Activated CD4-positive, CD25-positive, alpha-beta regulatory T cell treated with anti-CD3 and anti-CD28 coated beads, Interleukin-2, amount 50 U/mL, for 24 hours (primary cell): ENCODE measurements around the gene NUDT4B.
A peak's percentile ranks its signal among the peaks of the same experiment; 100 is the strongest.
"Not testable (repeated sequence)": the region's sequence is repeated elsewhere in the genome, so short reads cannot be mapped to it uniquely, and the experiment has no call there.

Experiments used
- ATAC-seq, 2 donors: fragments of 150-1000 bp; cut with Tn5 transposase; one replicate each; pipeline ENCODE4 v1.10.0; 2021; ENCODE audit warnings: mild to moderate bottlenecking in 1 of 2, moderate library complexity in 1 of 2

Gene NUDT4B

DNA sequence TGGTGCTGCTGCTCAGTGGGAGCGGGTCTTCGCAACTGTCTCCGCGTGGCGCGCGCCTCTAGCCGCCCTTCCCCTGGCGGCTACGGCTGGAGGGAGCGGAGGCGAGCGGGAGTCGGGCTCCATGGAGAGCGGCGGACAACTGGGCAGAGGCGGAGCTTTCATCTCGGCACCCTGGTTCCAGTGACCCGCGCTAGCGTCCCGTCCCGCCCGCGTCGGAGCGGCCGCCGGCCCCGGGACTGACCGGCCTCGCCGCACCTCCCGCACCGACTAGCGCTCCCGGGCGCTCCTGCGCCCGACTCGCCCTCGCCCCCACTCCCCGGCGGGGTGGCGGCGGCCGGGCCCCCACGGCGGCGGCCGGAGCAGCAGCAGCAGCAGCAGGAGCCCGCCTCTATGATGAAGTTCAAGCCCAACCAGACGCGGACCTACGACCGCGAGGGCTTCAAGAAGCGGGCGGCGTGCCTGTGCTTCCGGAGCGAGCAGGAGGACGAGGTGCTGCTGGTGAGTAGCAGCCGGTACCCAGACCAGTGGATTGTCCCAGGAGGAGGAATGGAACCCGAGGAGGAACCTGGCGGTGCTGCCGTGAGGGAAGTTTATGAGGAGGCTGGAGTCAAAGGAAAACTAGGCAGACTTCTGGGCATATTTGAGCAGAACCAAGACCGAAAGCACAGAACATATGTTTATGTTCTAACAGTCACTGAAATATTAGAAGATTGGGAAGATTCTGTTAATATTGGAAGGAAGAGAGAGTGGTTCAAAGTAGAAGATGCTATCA is at the start of gene NUDT4B:
Gene NUDT4B (plus strand): TSS at position 212 of the 772 bp plus-strand sequence. CDS start 179 bp downstream, at position 391.
- ATAC-seq, result peak; percentile 60 to 70

DNA sequence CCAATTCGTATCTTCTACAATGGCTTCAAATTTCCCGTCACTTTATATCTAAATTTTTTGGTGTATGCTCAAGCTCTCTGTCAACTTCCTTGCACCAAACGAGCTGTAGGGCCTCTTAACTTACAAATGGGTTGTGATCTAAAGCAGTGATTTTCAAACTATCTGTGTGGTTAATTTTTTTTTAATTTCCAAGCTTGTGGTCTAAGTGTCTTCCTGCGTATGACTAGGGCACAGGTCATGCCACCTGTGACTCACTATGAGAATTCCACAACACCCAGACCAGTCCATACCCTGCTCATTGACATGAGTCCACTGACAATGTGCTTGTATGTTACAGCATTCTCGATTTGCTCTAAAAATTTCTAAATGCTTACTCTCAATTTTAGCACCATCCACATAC is 49.2 kb upstream of the NUDT4B start:
- ATAC-seq, result peak; percentile 99

DNA sequence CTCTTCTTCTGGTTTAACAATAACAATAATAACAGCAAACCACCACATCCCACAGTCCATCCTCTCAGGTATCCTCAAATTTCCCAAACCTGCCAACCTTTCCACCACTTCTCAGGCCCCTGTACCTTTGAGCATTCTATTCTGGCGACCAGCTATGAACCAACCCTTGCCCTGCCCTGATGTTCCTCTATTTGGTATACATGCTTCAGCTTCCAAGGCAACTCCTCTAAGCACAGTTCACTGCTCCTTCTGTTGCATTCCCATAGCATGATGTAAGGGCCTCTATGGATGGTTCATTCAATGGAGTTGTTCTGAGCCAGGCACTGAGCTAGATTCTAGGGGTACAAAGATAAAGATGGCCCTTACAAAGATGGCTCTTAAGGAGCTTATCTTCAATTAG is 46.3 kb upstream of the NUDT4B start:
- not testable (repeated sequence) for ATAC-seq

DNA sequence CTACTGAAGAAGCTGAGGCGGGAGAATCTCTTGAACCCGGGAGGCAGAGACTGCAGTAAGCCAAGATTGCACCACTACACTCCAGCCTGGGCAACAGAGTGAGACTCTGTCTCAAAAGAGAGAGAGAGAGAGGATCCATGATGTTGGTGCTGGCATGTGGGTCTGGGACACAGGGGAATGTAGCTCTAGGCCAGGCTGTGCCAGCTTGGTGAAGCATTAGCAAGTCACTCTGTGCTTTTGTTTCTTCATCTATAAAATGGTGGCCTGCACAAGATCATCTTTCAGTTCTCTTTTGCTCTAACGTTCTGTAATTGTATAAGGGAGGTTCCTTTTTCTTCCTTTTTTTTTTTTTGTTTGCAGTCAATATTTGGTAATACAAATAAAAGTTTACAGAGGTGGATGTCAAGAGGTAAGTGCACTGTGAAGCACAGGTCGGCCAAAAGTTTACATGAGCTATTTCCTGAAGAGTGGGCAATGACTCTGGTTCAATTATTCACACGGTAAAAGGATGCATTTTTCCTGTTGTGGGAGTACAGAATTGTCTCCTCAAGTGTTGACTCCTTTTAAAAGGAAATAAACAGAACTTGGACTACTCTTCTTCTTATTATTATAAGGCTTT is 44.5 kb upstream of the NUDT4B start:
- not testable (repeated sequence) for ATAC-seq

DNA sequence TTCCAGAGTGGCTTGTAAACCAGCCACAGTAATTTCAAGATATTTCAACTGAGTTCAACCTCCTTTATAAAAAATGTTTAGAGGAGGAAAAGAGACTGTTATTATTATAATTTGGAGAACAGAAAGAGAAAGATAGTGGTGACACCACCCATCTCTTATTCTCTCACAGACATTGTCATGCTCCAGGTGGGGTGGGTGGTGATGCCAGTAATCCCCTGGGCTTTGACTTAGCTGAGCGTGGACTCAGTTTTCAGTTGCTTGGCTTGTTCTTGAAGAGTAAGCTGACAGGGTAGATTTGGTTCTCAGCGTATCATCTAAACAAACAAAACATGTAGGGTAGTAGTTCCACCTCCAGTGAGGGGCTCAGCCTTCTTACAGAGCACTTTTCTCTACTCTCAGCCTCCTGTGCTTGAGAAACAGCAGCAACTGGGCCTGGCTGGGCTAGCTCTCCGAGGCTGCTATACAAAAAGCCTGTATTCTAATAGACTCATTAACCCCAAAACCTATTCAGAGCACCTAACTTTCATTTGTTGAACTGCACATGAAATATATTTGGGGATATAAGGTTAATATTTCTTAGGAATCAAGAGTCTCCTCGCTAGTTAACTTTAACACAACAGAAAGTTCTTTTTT is 43.1 kb upstream of the NUDT4B start:
- peak; percentile 48 to 59 for ATAC-seq

DNA sequence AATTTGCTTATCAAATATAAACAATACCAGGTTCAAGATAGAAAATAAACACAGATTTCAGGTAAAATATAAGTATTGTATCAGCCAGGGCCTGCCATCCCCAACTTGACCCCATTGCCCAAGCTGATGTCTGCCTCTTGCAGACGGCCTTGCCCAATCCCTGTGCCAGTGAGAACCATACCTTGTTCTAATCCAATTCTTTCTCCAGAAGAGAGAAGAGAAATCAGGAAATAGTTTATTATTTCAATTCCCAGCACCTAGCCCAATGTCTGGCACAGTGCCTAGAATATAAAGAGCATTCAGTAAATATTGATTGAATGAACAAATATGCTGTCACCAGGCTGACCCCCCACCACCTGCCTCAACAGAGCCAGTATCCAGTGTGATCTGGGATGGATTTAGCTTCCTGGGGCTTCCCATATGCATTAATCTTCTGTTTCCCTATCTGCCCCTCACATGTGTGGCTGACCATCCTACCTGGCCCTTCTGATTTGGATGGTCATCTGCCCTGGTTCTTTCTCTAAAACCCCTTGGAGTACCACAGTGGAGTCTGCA is 39.7 kb upstream of the NUDT4B start:
- ATAC-seq, result not testable (repeated sequence)

DNA sequence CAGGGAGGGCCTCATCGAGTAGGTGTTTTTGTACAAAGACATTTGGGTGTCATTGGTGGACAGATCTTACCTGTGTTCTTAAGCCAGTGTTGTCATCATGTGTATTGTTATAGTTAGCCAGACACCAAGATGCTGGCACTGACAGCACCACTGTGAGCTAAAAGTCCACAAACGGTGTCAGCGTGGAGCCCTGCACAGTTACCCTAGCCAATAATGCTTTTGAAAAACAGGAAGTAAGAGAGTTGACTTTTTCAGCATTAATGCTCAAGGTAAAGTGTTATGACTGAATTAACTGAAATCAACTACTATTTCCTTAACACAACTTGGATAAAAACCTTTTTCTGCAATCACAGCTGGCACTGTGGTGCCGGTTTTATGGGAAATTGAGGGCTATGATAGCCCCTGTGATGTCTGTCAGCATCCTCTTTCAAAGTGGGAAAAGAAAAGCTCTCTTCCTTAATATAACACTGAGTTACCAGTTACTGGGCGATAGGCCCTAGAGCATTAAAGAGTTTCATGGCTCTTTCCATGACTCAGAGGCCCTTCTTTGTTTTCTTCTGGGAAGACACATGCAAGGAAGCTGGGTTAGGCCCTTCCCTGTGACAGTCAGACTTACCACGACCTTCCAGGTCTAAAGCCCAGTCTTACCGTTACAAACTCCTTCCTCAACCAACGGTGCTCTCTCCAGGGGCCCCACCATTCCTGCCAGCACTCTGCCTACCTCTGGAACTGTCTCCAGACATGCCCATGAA is 37.6 kb upstream of the NUDT4B start:
- peak; percentile 35 to 55 for ATAC-seq

DNA sequence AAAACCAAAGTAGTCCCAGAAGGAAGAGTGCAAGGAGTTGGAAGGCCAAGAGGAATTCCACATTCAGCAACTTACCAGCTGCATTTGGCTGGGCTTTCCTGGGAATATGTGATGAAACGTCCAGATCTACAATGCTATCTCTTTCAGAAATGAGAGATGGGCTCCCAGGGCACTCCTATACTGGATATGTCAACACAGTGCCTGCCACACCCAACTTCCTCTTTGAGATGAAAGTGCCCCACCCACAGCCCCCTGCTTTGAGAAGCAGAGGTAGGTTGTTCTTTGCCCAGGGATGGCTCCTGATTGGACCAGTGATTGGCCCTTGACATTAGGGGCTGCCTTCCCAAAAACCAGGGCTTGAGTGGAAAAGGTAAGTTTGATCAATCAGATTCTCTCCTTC is 36.2 kb upstream of the NUDT4B start:
- not testable (repeated sequence) for ATAC-seq

DNA sequence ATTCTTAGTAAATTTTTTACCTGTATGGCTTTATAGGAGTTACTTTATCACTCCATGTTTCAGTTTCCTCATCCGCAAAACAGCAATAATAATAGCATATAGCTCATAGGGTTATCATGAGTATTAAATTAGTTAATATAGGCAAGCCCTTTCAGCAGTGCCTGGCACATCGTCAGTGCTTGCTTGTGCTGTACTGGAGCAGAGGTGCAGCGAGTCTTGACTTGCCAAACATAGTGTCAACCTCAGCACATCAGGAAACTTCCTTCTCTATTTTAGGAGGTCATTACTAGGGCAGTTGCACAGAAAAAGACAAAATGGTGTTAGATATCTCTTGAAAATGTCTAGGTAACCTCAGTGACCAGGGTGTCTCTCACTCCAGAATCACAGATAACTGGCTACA is 33.1 kb upstream of the NUDT4B start:
- ATAC-seq, result not testable (repeated sequence)

DNA sequence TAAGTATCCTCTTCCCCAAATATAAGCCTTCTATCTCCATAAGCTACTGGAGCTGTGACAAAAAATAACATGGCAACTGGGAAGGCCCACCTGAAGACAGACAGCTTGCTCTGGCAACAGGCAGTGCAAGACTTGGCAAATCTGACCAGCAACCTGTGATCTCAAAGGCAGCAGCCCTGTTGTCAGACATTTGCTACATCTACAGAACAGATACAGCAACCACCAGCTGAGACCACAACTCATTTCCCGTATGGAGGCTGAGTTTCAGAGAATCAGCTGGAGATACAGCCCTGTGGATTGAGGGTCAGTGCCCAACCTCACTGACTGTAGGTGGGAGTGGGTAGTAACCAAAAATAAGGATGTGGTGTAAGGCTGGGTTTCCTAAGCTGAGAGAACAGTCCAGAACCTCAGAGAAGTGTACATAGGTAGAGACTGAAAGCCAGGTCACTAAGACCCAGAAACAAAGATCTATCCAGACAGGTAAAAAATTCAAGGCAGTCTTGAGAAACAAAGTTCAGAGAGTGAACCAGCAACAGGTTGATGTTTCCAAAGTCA is 31.5 kb upstream of the NUDT4B start:
- ATAC-seq, result peak in 1 of 2 donors; percentile 33

DNA sequence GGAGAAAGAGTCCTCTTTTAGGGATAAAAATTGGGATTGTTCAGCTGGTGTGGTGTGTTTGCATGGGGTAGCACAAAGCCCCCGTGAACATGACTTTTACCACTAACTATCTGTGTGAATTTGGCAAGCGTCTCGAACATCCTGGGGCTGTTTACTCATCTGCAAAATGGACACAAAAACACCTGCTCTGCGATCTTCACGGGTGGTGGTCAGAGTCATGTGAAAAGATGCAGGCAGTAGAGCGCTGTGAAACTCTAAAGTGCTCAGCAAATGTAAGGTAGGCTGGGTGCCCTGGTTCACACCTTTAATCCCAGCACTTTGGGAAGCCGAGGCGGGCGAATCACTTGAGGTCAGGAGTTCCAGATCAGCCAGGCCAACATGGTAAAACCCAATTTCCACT is 27.7 kb upstream of the NUDT4B start:
- not testable (repeated sequence) for ATAC-seq

DNA sequence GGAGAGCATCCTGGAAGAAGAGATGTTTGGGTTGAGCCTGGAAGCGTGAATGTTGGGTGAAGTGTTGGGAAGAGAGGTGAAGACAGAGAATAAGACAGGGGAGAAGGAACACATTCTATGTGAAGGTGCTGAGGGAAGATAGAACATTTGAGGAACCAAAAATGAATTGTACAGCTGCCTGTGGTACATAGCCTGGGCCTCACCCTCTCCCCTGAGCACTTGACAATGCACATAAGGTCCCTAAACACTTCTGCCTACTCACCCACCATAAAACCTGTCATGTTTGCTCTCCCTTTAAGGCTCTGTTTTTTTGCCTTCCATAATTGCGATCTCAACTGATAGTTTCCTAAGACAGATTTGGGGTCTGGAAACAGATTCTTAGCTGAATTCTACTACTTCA is 25.8 kb upstream of the NUDT4B start:
- ATAC-seq, result not testable (repeated sequence)

DNA sequence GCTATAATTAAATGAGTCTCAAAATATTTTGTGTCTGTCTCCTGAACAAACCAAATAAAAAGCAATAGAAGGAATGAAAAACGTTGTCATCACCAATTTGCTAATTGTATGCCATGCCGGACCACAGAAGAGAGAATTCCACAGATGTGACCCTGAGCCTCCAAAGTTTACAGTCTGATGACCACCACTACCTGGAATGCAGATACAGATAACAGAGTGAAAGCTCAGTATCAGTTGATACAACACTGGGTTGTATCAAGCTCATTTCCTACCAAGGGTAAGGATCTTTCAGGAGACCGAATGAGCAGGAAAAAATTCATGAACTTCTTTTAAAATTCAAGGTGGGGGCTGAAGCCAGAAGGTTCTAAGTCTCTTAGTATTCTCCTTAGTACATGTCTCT is 25.1 kb upstream of the NUDT4B start:
- ATAC-seq, result not testable (repeated sequence)

DNA sequence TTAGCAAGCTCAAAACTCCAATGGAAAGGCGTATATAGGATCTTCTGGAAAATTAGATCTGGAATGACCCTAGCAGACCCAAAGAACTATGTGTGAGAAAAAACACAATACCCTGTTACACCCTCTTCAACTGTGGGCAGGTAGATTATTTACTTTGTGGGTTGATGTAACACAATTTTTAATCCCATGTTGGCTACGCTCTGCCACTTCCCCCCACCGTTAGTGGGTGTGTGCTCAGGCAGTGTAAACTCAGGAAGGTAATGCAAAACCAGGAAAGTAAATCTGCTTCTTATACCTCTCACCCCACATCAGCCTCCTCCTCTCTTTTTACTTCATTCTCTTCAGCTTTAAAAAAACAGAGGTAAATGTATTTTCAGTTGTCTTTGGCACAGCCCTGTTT is 23.7 kb upstream of the NUDT4B start:
- ATAC-seq, result not testable (repeated sequence)

DNA sequence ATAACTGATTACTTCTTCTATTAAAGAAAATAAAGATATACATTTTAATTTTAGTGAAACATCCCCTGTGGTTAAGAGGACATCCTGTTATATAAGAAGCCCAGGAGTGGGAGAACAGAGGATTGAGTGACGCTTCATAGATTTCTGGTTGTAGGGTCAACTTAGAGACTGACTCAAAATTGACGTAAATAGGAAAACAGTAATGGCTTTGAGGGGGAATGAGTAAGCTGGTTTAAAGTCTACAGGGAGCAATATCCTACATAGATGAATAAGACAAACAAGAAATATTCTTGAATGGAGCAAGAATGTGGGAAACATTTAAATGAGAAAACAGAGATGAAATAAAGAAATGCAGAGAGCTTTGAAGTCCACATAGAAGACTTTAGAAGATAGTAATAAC is 20.7 kb upstream of the NUDT4B start:
- not testable (repeated sequence) for ATAC-seq

DNA sequence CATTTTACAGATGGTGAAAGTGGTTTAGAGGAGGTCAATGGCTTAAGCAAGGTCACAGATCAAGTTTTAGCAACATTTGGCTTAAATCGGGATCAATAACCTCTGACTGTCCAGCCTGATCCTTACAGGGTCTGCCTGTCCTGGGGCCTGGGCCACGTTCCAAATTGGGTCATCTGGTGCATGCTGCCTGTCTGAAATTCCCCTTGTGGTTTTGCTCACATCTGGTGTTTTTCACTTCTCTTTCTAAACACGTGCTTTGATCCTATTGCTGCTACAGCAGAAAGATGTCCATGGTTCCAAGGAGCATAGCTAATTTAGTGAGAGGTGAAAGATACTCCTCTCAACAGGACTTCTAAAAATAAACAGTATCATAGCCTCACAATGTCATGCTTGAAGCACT is 19.4 kb upstream of the NUDT4B start:
- peak; percentile 33 to 44 for ATAC-seq

DNA sequence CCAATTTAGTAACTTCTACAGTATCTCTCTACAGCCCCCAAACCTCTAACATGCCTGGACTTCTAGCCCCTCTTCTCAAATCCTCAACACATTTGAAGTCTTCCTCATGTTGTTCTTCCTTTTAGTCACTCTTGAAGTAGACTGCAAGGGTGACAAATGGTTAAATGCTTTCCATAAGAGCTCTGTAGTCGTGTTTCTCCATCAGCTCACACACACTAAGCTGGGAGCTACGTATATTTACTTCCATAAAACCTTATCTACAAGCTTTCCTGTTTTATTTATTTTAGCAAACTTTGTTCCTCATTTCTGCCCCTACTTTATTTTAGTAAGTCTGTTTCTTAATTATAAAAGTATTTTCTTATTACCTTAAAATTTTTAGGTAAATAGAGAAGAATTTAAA is 19.0 kb upstream of the NUDT4B start:
- ATAC-seq, result not testable (repeated sequence)

DNA sequence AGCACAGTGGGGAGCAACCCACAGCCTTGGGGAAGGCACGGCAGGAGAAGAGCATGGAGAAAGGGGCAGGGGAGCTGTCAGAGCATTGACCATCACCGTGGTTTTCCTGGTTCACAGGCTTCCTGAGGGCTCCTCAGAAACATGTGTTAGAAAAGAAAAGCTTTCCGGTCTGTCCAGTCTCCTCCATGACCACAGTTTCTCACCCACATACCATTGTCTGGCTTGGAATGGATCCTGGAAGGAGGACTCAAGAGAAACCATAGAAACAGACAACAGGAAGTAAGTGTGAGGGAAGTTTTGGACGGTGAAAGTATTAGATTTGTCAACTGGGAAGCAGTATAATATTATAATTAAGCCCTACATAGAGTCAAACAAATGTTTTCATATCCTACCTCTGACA is 16.3 kb upstream of the NUDT4B start:
- ATAC-seq, result not testable (repeated sequence)

DNA sequence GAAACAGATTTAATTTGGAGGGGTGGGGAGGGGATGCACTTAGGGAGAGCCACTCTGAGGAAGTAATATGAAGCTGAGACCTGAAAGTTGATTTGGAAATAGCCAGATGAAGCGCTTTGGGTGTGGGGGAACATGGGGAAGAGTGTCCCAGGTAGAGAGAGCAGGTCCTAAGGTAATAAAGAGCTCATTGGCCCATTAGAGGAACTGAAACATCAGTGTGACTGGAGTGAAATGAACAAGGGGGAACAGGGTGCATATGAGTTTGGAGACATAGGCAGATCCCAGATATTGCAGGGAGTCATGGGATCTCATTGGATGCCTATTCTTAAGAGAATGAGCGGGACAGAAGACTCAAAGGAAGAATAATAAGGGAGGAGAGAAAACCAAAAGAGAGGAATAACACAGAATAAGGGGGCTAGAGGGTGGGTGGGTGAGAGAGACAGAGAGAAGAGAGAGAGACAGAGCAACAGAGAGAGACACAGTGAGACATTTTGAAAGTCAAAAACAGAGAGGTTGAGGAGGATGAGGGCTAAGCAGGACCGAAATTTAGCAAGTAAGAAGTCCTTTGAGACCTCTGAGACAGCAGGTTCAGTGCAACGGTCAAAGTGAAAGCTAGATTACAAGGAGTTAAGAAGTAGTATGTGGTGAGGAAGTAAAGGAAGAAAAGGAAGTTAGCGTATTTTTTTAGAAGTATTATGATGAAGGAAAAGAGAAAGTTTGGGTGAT is 14.8 kb upstream of the NUDT4B start:
- peak; percentile 53 to 78 for ATAC-seq

DNA sequence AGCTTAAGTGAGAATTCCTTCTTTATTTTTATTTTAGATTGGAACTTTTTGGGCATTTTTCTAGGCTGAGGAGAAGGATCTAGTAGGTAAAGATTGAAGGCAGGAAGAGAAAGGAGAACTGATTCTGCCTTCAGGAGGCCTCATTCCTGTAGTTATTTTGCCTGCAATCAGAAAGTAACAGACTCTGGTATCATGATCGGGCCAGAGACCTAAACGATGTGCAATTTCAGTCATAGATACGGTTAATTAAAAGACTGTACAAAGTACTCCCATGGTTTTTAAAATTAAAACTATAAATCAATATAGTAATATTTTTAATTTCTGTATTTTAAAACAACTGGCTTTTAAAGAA is 14.3 kb upstream of the NUDT4B start:
- not testable (repeated sequence) for ATAC-seq

DNA sequence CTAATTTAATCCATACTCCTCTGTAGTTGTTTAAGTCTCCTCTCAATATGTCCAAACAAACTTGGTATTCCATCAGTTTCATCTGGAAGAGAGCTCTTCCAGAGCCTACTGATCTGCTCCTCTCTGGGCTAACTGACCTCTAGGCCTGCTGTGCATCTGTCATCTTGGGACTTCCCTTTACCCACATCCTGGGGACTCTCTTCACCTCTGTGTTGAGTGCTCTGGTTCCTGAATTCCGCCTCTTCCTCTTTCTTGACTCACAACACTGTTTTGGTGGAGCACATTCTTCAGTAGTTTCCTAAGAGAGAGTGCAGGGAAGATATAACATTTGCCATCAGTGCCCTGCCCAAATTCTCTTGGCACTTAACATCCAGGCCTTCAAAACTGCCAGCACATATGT is 13.0 kb upstream of the NUDT4B start:
- ATAC-seq, result not testable (repeated sequence)

DNA sequence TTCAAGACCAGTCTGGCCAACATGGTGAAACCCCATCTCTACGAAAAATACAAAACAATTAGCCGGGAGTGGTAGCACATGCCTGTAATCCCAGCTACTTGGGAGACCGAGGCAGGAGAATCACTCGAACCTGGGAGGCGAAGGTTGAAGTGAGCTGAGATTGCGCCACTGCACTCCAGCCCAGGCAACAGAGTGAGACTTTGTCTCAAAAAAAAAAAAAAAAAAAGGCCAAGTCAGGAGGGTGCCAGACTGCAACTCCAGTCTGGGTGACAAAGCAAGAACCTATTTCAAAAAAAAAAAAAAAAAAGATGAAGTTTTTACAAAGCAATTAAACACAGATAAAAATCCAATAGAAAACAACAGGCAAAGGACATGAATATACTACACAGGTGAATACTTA is 9.9 kb upstream of the NUDT4B start:
- not testable (repeated sequence) for ATAC-seq
